Measurements from ENCODE around the gene SMAD9. TPM values are rescaled to one million over a fixed set of nuclear protein-coding genes. Genes with fewer than 3 reads are reported as not detected.

Gene SMAD9
- total and polyA plus RNA-seq, 2 of the 8 experiments (the other 6 are each of a cell fraction or from before 2014, with no cell fraction given) = 0.45 to 1.0 TPM

GRCh38 chr13:36862002-36862685 lies 57.9 kb downstream of the SMAD9 start:
- ChIA-PET CTCF (ENCODE audit: partially characterized antibody) (interaction anchor here (0.6 to 4.8 kb wide), 4 partner anchors 8 to 559 kb away, joined by 3 to 65 read pairs (median 12); no protein-coding TSS in a partner anchor), POLR2A (ENCODE audit: partially characterized antibody) (no interaction called here)
- FAIRE-seq (no peak), DNase-seq (ENCODE audit: low read depth in 1 of 2, low spot score in 2 of 2) (no peak)
- no peak overlapping the region for H3K4me2 ChIP-seq (ENCODE audit: insufficient read depth in 1 of 2, low read depth in 2 of 2, low read length in 2 of 2)
- no peak overlapping the region for H2BK120ac ChIP-seq (replicated peaks; ENCODE audit: low read depth, low read length)
- no peak overlapping the region for H3K18ac ChIP-seq (ENCODE audit: extremely low read depth, low read length)
- no peak overlapping the region for H2BK15ac ChIP-seq (ENCODE audit: low read length)
- H3K27ac ChIP-seq (ENCODE audit: low read depth, low read length) = no peak overlapping the region
- H2BK20ac ChIP-seq (ENCODE audit: low read length) = no peak overlapping the region
- H3K14ac ChIP-seq (ENCODE audit: insufficient read length) = no peak overlapping the region
- H3K9me3 ChIP-seq (ENCODE audit: insufficient read depth in 2 of 2, low read depth in 1 of 2, low read length in 1 of 2) = no peaks in the 10 kb centered on the region
- H3K79me1 ChIP-seq (ENCODE audit: low read depth, low read length) = no peaks in the 10 kb centered on the region
- WGBS, 2 experiments (ENCODE audit: extremely low coverage in 1 of 2, insufficient coverage in 1 of 2, insufficient read length in 1 of 2, insufficient replicate concordance in 2 of 2, low coverage in 1 of 2, low lambda C conversion rate in 2 of 2, missing lambda C conversion rate in 1 of 2) = 86% methylated on average over 6 of the region's 6 CpGs; no CpG with 5 or more reads in 1 of the 2 experiments
- no peaks in the 10 kb centered on the region for H3K79me2 ChIP-seq (ENCODE audit: control insufficient read depth in 1 of 2, insufficient read depth in 2 of 2, low read length in 2 of 2)
- no peak overlapping the region for H4K91ac ChIP-seq (replicated peaks; ENCODE audit: insufficient read length, low read length)
- H3K56ac ChIP-seq (replicated peaks; ENCODE audit: insufficient read length, low read depth, low read length) = no peak overlapping the region
- no peak overlapping the region for H3K4ac ChIP-seq (replicated peaks; ENCODE audit: insufficient read length, low read depth, low read length)
- no peaks in the 10 kb centered on the region for H3K23me2 ChIP-seq (ENCODE audit: low read depth, low read length)
- no peak overlapping the region for H3K23ac ChIP-seq (ENCODE audit: insufficient read length)
- H3K36me3 ChIP-seq (ENCODE audit: control insufficient read depth in 2 of 4, insufficient read depth in 4 of 4, low read length in 3 of 4) = no peaks in the 10 kb centered on the region
- no peak overlapping the region for H3K4me3 ChIP-seq (ENCODE audit: extremely low read depth in 1 of 4, insufficient read depth in 2 of 4, low read depth in 3 of 4, low read length in 4 of 4)
- no peak overlapping the region for H2BK12ac ChIP-seq (ENCODE audit: low read depth, low read length)
- H2AFZ ChIP-seq (ENCODE audit: low read length) = no peak overlapping the region
- H4K8ac ChIP-seq (ENCODE audit: extremely low read depth, insufficient read depth, low read length) = no peak overlapping the region
- peaks cover 0 to 4% (median 1%) of the 10 kb centered on the region in 4 experiments; a peak in 2 of 7 replicates for H3K4me1 ChIP-seq (replicated peaks in 1 of 4; ENCODE audit: control insufficient read depth in 3 of 4, insufficient read depth in 4 of 4, low read length in 3 of 4)
- H4K20me1 ChIP-seq (replicated peaks in 1 of 2; ENCODE audit: control insufficient read depth in 1 of 2, insufficient read depth in 2 of 2, low read length in 2 of 2) = no peaks in the 10 kb centered on the region
- no peak overlapping the region for H2AK5ac ChIP-seq (ENCODE audit: low read depth, low read length)
- peak; percentile 42; the same call in 1 of the 2 replicates for TF ChIP-seq TEAD4 (IDR thresholded peaks at IDR 0.05; ENCODE audit: low read depth, low read length)
- no peak for TF ChIP-seq ASH2L (IDR thresholded peaks at IDR 0.05; ENCODE audit: low read length)
- no peaks in the 10 kb centered on the region for H3K27me3 ChIP-seq (replicated peaks in 1 of 4; ENCODE audit: control insufficient read depth in 3 of 4, extremely low read depth in 1 of 4, insufficient read depth in 3 of 4, low read length in 3 of 4)
- H4K5ac ChIP-seq (ENCODE audit: insufficient read length, low read depth, low read length) = no peak overlapping the region
- no peak overlapping the region for H2BK5ac ChIP-seq (ENCODE audit: low read depth, low read length)
- H3K9ac ChIP-seq (replicated peaks in 1 of 4; ENCODE audit: extremely low read depth in 1 of 4, low read depth in 3 of 4, low read length in 3 of 4) = no peak overlapping the region
